Bronchial epithelial cell (primary cell): ENCODE measurements around the gene KIR3DL1. TPM values are rescaled to one million over a fixed set of nuclear protein-coding genes. Genes with fewer than 3 reads are reported as not detected.
"Not testable (repeated sequence)": the region's sequence is repeated elsewhere in the genome, so short reads cannot be mapped to it uniquely, and the experiment has no call there.

ENCODE experiments used
- DNase-seq: peaks from one replicate; pipeline ENCODE4 v3.0.0-alpha.2; 2010; ENCODE audit warnings: low read depth
- FAIRE-seq: peaks from 2 replicates; lab custom pipeline; 2011; peaks lifted over from hg19 to GRCh38; lab: Jason Lieb, UNC
- H3K27me3 ChIP-seq: 2 replicates; pipeline ENCODE4 v1.5.1; 2011; ENCODE audit warnings: low read length; ENCODE audit not compliant: control insufficient read depth, insufficient read depth
- H3K36me3 ChIP-seq: 2 replicates; pipeline ENCODE4 v1.5.1; 2011; ENCODE audit warnings: low read length; ENCODE audit not compliant: control insufficient read depth, insufficient read depth
- H3K4me3 ChIP-seq: 2 replicates; pipeline ENCODE4 v1.5.1; 2011; ENCODE audit warnings: mild to moderate bottlenecking, low read depth, low read length, control low read depth
- total RNA-seq: library from RNA; depleted of rRNA; stranded (reverse); fragments of >200 nt; gene quantifications from 2 replicates; pipeline ENCODE4 v1.2.1, GENCODE V29; 2014

Gene KIR3DL1
- total RNA-seq = not detected in 2 replicates

DNA sequence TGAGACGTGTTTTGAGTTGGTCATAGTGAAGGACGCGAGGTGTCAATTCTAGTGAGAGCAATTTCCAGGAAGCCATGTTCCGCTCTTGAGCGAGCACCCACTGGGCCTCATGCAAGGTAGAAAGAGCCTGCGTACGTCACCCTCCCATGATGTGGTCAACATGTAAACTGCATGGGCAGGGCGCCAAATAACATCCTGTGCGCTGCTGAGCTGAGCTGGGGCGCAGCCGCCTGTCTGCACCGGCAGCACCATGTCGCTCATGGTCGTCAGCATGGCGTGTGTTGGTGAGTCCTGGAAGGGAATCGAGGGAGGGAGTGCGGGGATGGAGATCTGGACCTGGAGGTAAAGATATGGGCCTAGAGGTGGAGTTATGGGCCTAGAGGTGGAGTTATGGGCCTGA lies at the start of gene KIR3DL1:
Gene KIR3DL1 (plus strand): TSS at position 218 of the 400 bp plus-strand sequence.
- H3K27me3 ChIP-seq, H3K36me3 ChIP-seq, DNase-seq, H3K4me3 ChIP-seq: not testable (repeated sequence)
- FAIRE-seq = peak; percentile 80

DNA sequence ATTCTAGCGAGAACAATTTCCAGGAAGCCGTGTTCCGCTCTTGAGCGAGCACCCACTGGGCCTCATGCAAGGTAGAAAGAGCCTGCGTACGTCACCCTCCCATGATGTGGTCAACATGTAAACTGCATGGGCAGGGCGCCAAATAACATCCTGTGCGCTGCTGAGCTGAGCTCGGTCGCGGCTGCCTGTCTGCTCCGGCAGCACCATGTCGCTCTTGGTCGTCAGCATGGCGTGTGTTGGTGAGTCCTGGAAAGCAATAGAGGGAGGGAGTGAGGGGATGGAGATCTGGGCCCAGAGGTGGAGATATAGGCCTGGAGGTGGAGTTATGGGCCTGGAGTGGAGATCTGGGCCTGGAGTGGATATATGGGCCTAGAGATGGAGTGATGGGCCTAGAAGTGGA lies 46.6 kb upstream of the KIR3DL1 start, which contains the start of gene KIR2DL1:
Gene KIR2DL1 (plus strand): TSS at position 148 of the 400 bp plus-strand sequence. CDS start 58 bp downstream, at position 206.
- not testable (repeated sequence) for FAIRE-seq, DNase-seq

DNA sequence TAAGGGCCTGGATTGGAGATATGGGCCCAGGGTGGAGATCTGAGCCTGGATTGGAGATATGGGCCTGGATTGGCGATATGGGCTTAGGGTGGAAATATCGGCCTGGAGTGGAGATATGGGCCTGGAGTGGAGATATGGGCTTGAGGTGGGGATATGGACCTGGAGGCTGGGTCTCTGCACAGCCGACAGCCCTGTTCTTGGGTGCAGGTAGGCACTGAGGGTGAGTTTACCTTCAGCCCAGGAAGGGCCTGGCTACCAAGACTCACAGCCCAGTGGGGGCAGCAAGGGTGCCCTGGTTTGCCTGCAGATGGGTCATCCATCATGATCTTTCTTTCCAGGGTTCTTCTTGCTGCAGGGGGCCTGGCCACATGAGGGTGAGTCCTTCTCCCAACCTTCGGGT lies 45.8 kb upstream of the KIR3DL1 start:
- H3K4me3 ChIP-seq, H3K36me3 ChIP-seq, H3K27me3 ChIP-seq, FAIRE-seq, DNase-seq: not testable (repeated sequence)

More for the DNA sequence above, 46.6 kb upstream of the KIR3DL1 start, which contains the start of gene KIR2DL1:
- not testable (repeated sequence) for H3K36me3 ChIP-seq, H3K27me3 ChIP-seq, H3K4me3 ChIP-seq

DNA sequence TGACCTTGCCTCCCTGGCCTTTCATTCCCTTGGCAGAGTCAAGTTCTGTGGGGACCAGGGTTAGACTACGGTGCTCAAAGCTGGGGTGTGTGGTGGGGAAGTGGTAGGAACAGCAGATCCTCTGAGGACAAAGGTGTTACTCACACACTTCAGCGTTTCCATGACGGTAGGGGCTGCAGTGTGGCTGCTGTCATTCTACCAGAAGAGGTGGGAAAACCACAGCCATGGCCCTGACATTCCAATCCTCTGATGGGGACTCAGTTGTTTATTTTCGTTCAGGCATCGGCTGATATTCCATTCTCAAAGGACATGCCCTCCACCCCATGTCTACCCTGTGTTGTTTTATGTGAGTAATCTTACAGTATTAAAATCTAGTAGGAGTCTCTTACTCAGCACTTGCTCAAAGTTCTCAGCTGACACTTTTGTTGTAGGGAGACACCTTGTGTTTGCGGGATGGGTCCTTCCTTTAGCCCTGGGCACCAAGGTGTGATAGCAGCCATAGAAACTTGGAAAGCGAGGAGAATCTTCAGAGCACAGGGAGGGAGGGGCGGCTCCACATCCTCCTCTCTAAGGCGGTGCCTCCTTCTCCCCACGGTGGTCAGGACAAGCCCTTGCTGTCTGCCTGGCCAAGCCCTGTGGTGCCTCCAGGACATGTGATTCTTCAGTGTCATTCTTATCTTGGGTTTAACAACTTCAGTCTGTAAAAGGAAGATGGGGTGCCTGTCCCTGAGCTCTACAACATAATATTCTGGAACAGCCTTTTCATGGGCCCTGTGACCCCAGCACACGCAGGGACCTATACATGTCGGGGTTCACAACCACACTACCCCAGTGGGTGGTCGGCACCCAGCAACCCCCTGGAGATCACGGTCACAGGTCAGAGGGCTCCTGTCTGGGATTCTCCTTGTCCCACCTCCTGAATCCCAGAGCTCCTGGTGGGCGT lies 45.0 kb upstream of the KIR3DL1 start:
- H3K27me3 ChIP-seq, H3K36me3 ChIP-seq, FAIRE-seq, H3K4me3 ChIP-seq: not testable (repeated sequence)
- peak; percentile 24 for DNase-seq

DNA sequence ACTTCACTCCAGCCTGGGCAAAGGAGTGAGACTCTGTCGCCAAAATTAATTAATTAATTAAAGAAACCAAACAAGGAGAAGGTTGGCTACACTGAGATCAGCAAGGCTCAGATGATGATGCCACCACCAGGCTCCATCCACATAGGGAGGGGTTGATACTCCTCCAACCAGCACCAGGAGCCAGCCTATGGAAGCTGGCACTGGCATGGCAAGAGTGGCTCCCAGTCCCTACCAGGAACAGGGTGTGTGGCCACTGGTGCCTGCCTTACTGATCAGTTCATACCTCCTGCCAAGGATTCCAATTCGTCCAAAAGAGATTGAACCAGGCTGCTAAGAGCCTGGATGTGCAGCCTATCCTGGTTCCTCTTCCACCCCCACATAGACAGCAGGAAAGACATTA lies 43.6 kb upstream of the KIR3DL1 start:
- DNase-seq, H3K36me3 ChIP-seq, H3K4me3 ChIP-seq, FAIRE-seq, H3K27me3 ChIP-seq: not testable (repeated sequence)

GRCh38 chr19:54775095-54775815 lies 41.0 kb upstream of the KIR3DL1 start:
- H3K36me3 ChIP-seq, H3K27me3 ChIP-seq, H3K4me3 ChIP-seq, DNase-seq, FAIRE-seq: not testable (repeated sequence)

- H3K27me3 ChIP-seq, H3K36me3 ChIP-seq, H3K4me3 ChIP-seq, DNase-seq, FAIRE-seq: not testable (repeated sequence)
These were observed 40.4 kb upstream of the KIR3DL1 start for GRCh38 chr19:54775830-54776229.

DNA sequence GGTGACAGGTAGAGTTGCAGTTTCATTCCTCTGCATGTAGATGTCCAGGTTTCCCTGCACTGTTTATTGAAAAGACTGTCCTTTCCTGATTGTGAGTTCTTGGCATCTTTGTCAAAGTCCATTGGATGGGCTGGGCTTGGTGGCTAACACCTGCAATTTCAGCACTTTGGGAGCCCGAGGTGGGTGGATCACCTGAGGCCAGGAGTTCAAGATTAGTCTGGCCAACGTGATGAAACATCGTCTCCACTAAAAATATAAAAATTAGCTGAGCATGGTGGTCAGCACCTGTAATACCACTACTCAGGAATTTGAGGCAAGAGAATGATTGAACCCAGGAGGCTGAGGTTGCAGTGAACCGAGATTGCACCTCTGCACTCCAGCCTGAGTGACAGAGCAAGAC lies 38.4 kb upstream of the KIR3DL1 start:
- not testable (repeated sequence) for H3K27me3 ChIP-seq, DNase-seq, FAIRE-seq

GRCh38 chr19:54778896-54779295 lies 37.4 kb upstream of the KIR3DL1 start:
- H3K36me3 ChIP-seq, H3K27me3 ChIP-seq, H3K4me3 ChIP-seq, DNase-seq, FAIRE-seq: not testable (repeated sequence)

More for the DNA sequence above, 38.4 kb upstream of the KIR3DL1 start:
- H3K4me3 ChIP-seq, H3K36me3 ChIP-seq: not testable (repeated sequence)

GRCh38 chr19:54782916-54783315 lies 33.4 kb upstream of the KIR3DL1 start:
- H3K36me3 ChIP-seq, FAIRE-seq, DNase-seq, H3K4me3 ChIP-seq, H3K27me3 ChIP-seq: not testable (repeated sequence)

DNA sequence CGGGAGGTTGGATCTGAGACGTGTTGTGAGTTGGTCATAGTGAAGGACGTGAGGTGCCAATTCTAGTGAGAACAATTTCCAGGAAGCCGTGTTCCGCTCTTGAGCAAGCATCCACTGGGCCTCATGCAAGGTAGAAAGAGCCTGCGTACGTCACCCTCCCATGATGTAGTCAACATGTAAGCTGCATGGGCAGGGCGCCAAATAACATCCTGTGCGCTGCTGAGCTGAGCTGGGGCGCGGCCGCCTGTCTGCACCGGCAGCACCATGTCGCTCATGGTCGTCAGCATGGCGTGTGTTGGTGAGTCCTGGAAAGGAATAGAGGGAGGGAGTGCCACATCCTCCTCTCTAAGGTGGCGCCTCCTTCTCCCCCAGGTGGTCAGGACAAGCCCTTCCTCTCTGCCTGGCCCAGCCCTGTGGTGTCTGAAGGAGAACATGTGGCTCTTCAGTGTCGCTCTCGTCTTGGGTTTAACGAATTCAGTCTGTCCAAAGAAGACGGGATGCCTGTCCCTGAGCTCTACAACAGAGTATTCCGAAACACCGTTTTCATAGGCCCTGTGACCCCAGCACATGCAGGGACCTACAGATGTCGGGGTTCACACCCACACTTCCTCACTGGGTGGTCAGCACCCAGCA lies 30.1 kb upstream of the KIR3DL1 start:
- not testable (repeated sequence) for H3K36me3 ChIP-seq, H3K27me3 ChIP-seq, FAIRE-seq, H3K4me3 ChIP-seq, DNase-seq

GRCh38 chr19:54788154-54788553 lies 28.1 kb upstream of the KIR3DL1 start:
- H3K27me3 ChIP-seq, FAIRE-seq, DNase-seq, H3K36me3 ChIP-seq, H3K4me3 ChIP-seq: not testable (repeated sequence)
